Esophagus muscularis mucosa (tissue), 4 donors: ENCODE measurements around the gene SPDYE6. TPM values are rescaled to one million over a fixed set of nuclear protein-coding genes. Genes with fewer than 3 reads are reported as not detected.

Experiments
- DNase-seq: peaks from one replicate; pipeline ENCODE4 v3.0.0-alpha.2; 2017; ENCODE audit errors: extremely low spot score
- H3K27ac ChIP-seq, 4 donors: fragments of 200-600 bp; sonication (generic); replicated peaks in 1 of 4; 1 replicate in 3 of 4; 2 replicates in 1 of 4; pipeline ENCODE4 v1.5.1; 2016 to 2019; ENCODE audit warnings: mild to moderate bottlenecking in 1 of 4
- H3K27me3 ChIP-seq, 4 donors: fragments of 200-600 bp; sonication (generic); one replicate each; pipeline versions ENCODE4 v1.5.1 to v1.6.0; 2016 to 2019
- H3K36me3 ChIP-seq, 4 donors: fragments of 200-600 bp; sonication (generic); one replicate each; pipeline ENCODE4 v1.5.1; 2016 to 2019
- H3K4me1 ChIP-seq, 4 donors: fragments of 200-600 bp; sonication (generic); one replicate each; pipeline ENCODE4 v1.5.1; 2016 to 2019
- H3K4me3 ChIP-seq, 4 donors: fragments of 200-600 bp; sonication (generic); 1 replicate in 2 of 4; 2 replicates in 2 of 4; pipeline ENCODE4 v1.5.1; 2016 to 2019; ENCODE audit warnings: mild to moderate bottlenecking in 4 of 4, moderate library complexity in 1 of 4
- H3K9me3 ChIP-seq, 4 donors: fragments of 200-600 bp; sonication (generic); 1 replicate in 3 of 4; 2 replicates in 1 of 4; pipeline ENCODE4 v1.5.1; 2016 to 2019
- CTCF ChIP-seq, 3 experiments: fragments of 200-600 bp in 2 of 3; fragments of 450-650 bp in 1 of 3; sonication (generic) in 2 of 3; IDR thresholded peaks; one replicate each; pipeline ENCODE4 v1.5.1; 2017 to 2019; ENCODE audit warnings: antibody characterized with exemption in 3 of 3, mild to moderate bottlenecking in 2 of 3, moderate library complexity in 1 of 3
- EP300 ChIP-seq: sonication (generic); formaldehyde crosslinking; IDR thresholded peaks from one replicate; pipeline ENCODE4 v1.6.1; 2017; ENCODE audit warnings: antibody characterized with exemption
- POLR2A ChIP-seq: fragments of 450-650 bp; IDR thresholded peaks from one replicate; pipeline ENCODE4 v1.6.1; 2017; ENCODE audit warnings: antibody characterized with exemption, moderate library complexity, mild to moderate bottlenecking, low read depth
- POLR2AphosphoS5 ChIP-seq, 2 donors: sonication (generic); formaldehyde crosslinking; IDR thresholded peaks; one replicate each; pipeline ENCODE4 v1.6.1; 2017; ENCODE audit warnings: antibody characterized with exemption in 2 of 2
- WGBS: methylation state at CpG from one replicate; pipeline ENCODE4 v1.1.5; 2018; 5-methylcytosine and 5-hydroxymethylcytosine counted together
- intact Hi-C: fragments of 100-400 bp; cut with DNase I; formaldehyde crosslinking; loops from one replicate; pipeline ENCODE4 v1.15.1; 2023
- small RNA-seq, 3 donors: library from RNA; depleted of rRNA; stranded (forward); fragments of <200 nt; gene quantifications; one replicate each; pipeline ENCODE3, GENCODE V24; 2016
- total RNA-seq, 4 donors: library from RNA; depleted of rRNA; stranded (reverse); fragments of >200 nt; gene quantifications; one replicate each; pipeline versions ENCODE4 v1.1.0 to v1.2.1, GENCODE V29; 2016

SPDYE6 gene
- total RNA-seq, 4 donors from 2014 or later = not detected

- no peak overlapping the region for H3K4me3 ChIP-seq
- H3K4me1 ChIP-seq = peaks cover 4 to 14% (median 12%) of the 10 kb centered on the region in 4 donors
- H3K9me3 ChIP-seq = no peaks in the 10 kb centered on the region
- H3K27ac ChIP-seq = no peak overlapping the region
- no peak for DNase-seq
- 77% methylated on average over 6 of the region's 6 CpGs for WGBS
- TF ChIP-seq EP300 (no peak), POLR2AphosphoS5 (IDR thresholded peaks at IDR 0.05) (no peak), CTCF (IDR thresholded peaks at IDR 0.05) (no peak), POLR2A (no peak)
- peaks cover 0 to 66% (median 0%) of the 10 kb centered on the region in 4 donors for H3K27me3 ChIP-seq
- no peaks in the 10 kb centered on the region for H3K36me3 ChIP-seq
- intact Hi-C loops = no loop called here
Measured at GRCh38 chr7:102296179-102296438, 60.1 kb downstream of the SPDYE6 start.

Small RNA genes within 50 kb of the gene (small RNA-seq; reads per million reads assigned to genes)
- gene AC091390.4 (0 reads per million in 3 donors), gene MIR548O (0 reads per million in 3 donors), gene RF00019 (0 reads per million in 3 donors)

Other genes with a start within 250 kb of the SPDYE6 start
- 10 to 100 TPM in 1 of 4 donors, 1 to 10 TPM in 3; 3.7 to 10.9 (median 8.9) TPM for gene SH2B2, start 69.6 kb downstream of the SPDYE6 start, total RNA-seq
- gene PRKRIP1, start 39.9 kb upstream of the SPDYE6 start, total RNA-seq = 10 to 100 TPM; 14.7 to 21.6 (median 19.2) TPM
- 10 to 100 TPM in 3 of 4 donors, 1 to 10 TPM in 1; 6.2 to 16.0 (median 12.3) TPM for gene ORAI2, start 77.1 kb upstream of the SPDYE6 start, total RNA-seq
- 10 to 100 TPM in 3 of 4 donors, 1 to 10 TPM in 1; 8.3 to 19.4 (median 16.0) TPM for gene ALKBH4, start 108.4 kb upstream of the SPDYE6 start, total RNA-seq
- 10 to 100 TPM in 3 of 4 donors, 1 to 10 TPM in 1; 10.0 to 32.7 (median 17.0) TPM for gene LRWD1, start 108.5 kb upstream of the SPDYE6 start, total RNA-seq
- 10 to 100 TPM; 20.7 to 31.1 (median 25.8) TPM for gene POLR2J, start 122.5 kb upstream of the SPDYE6 start, total RNA-seq
- gene RASA4B, start 161.3 kb upstream of the SPDYE6 start, total RNA-seq = 10 to 100 TPM in 3 of 4 donors, 1 to 10 TPM in 1; 4.2 to 39.2 (median 18.5) TPM
- 1 to 10 TPM; 1.2 to 7.1 (median 2.0) TPM for gene UPK3BL2, start 187.3 kb upstream of the SPDYE6 start, total RNA-seq
- not detected for gene SPDYE2, start 194.8 kb upstream of the SPDYE6 start, total RNA-seq
- gene POLR2J3, start 216.1 kb upstream of the SPDYE6 start, total RNA-seq = 10 to 100 TPM in 2 of 4 donors, 1 to 10 TPM in 2; 6.3 to 15.6 (median 11.0) TPM